HEK293T (cell line): ENCODE results near the gene DDX5.
A peak's percentile ranks its signal among the peaks of the same experiment; 100 is the strongest.

Experiments used
- CTCF ChIA-PET: fragments of 350-600 bp; formaldehyde crosslinking; extraction: SDS; loops from one replicate; lab custom pipeline; 2021; ENCODE audit warnings: antibody characterized with exemption, inconsistent platforms; lab: Yijun Ruan, JAX
- POLR2A ChIA-PET: fragments of 350-600 bp; formaldehyde crosslinking; extraction: SDS; loops from one replicate; lab custom pipeline; 2020; ENCODE audit warnings: antibody characterized with exemption, inconsistent platforms; lab: Yijun Ruan, JAX
- DNase-seq: peaks from one replicate; pipeline ENCODE4 v3.0.0; 2012; ENCODE audit warnings: mixed read lengths; ENCODE audit errors: extremely low spot score
- ARNT ChIP-seq: fragments of 450-650 bp; IDR thresholded peaks from 2 replicates; pipeline ENCODE4 v1.6.1; 2017; ENCODE audit warnings: mild to moderate bottlenecking
- BHLHE40 ChIP-seq: fragments of 450-650 bp; IDR thresholded peaks from 2 replicates; pipeline ENCODE4 v1.6.1; 2016; ENCODE audit warnings: mild to moderate bottlenecking, moderate library complexity, borderline replicate concordance
- CTBP1 ChIP-seq: fragments of 450-650 bp; IDR thresholded peaks from 2 replicates; pipeline ENCODE4 v1.6.1; 2016; ENCODE audit warnings: borderline replicate concordance
- ELF4 ChIP-seq: fragments of 450-650 bp; IDR thresholded peaks from 2 replicates; pipeline ENCODE4 v1.6.1; 2017; ENCODE audit warnings: antibody characterized with exemption
- FOXA1 ChIP-seq: fragments of 450-650 bp; IDR thresholded peaks from 2 replicates; pipeline ENCODE4 v1.6.1; 2016; ENCODE audit warnings: mild to moderate bottlenecking
- FOXK2 ChIP-seq: fragments of 450-650 bp; IDR thresholded peaks from 2 replicates; pipeline ENCODE4 v1.6.1; 2016; ENCODE audit warnings: mild to moderate bottlenecking
- FOXM1 ChIP-seq: fragments of 450-650 bp; IDR thresholded peaks from 2 replicates; pipeline ENCODE4 v1.6.1; 2017; ENCODE audit warnings: mild to moderate bottlenecking, borderline replicate concordance
- HDGF ChIP-seq: fragments of 450-650 bp; IDR thresholded peaks from 2 replicates; pipeline ENCODE4 v1.6.1; 2017; ENCODE audit warnings: antibody characterized with exemption, borderline replicate concordance
- L3MBTL2 ChIP-seq: fragments of 450-650 bp; conservative IDR thresholded peaks from 2 replicates; pipeline ENCODE4 v1.6.1; 2016; ENCODE audit warnings: mild to moderate bottlenecking
- LEF1 ChIP-seq: fragments of 450-650 bp; IDR thresholded peaks from 2 replicates; pipeline ENCODE4 v1.6.1; 2017; ENCODE audit warnings: mild to moderate bottlenecking, borderline replicate concordance
- NFRKB ChIP-seq: fragments of 450-650 bp; IDR thresholded peaks from 2 replicates; pipeline ENCODE4 v1.6.1; 2016; ENCODE audit warnings: mild to moderate bottlenecking, moderate library complexity
- PKNOX1 ChIP-seq: fragments of 450-650 bp; IDR thresholded peaks from 2 replicates; pipeline ENCODE4 v1.6.1; 2016
- SP1 ChIP-seq: fragments of 450-650 bp; IDR thresholded peaks from 2 replicates; pipeline ENCODE4 v1.6.1; 2017
- SUZ12 ChIP-seq: fragments of 450-650 bp; IDR thresholded peaks from 2 replicates; pipeline ENCODE4 v1.6.1; 2016; ENCODE audit warnings: mild to moderate bottlenecking
- TARDBP ChIP-seq: fragments of 450-650 bp; IDR thresholded peaks from 2 replicates; pipeline ENCODE4 v1.6.1; 2016
- ZNF384 ChIP-seq: fragments of 450-650 bp; IDR thresholded peaks from 2 replicates; pipeline ENCODE4 v1.6.1; 2016

Gene DDX5

GRCh38 chr17:64502809-64503208, 3.3 kb downstream of the DDX5 start:
- POLR2A ChIA-PET = interaction anchor here (1.5 kb wide), 1 partner anchor 11 kb away, joined by 6 read pairs; no protein-coding TSS in a partner anchor
- no peak for TF ChIP-seq ZNF384
- TF ChIP-seq FOXM1 = no peak
- no peak for TF ChIP-seq SP1
- no peak for TF ChIP-seq L3MBTL2
- TF ChIP-seq CTBP1 = no peak
- no peak for TF ChIP-seq PKNOX1
- no peak for TF ChIP-seq HDGF
- no peak for TF ChIP-seq ELF4
- no peak for TF ChIP-seq TARDBP
- TF ChIP-seq FOXK2 = no peak
- TF ChIP-seq BHLHE40 = no peak
- no peak for DNase-seq
- CTCF ChIA-PET = interaction anchor here (0.6 kb wide), 1 partner anchor 148 kb away, joined by 3 read pairs; no protein-coding TSS in a partner anchor

GRCh38 chr17:64502021-64502420, 4.1 kb downstream of the DDX5 start:
- no peak for TF ChIP-seq HDGF
- TF ChIP-seq BHLHE40 = no peak
- no peak for TF ChIP-seq FOXA1
- no peak for TF ChIP-seq SUZ12
- no peak for TF ChIP-seq CTBP1
- TF ChIP-seq NFRKB = no peak
- no peak for TF ChIP-seq TARDBP
- no peak for TF ChIP-seq ZNF384
- no peak for TF ChIP-seq ELF4
- TF ChIP-seq FOXM1 = no peak
- no peak for TF ChIP-seq ARNT
- DNase-seq = no peak
- ChIA-PET CTCF (interaction anchor here (0.6 kb wide), 1 partner anchor 147 kb away, joined by 3 read pairs; no protein-coding TSS in a partner anchor), POLR2A (interaction anchor here (1.5 to 1.8 kb wide), 2 partner anchors 9 to 10 kb away, joined by 5 to 6 read pairs; no protein-coding TSS in a partner anchor)

GRCh38 chr17:64500862-64501765, 5.0 kb downstream of the DDX5 start:
- no peak for DNase-seq
- ChIA-PET CTCF (no interaction called here), POLR2A (interaction anchor here (1.8 kb wide), 1 partner anchor 10 kb away, joined by 5 read pairs; no protein-coding TSS in a partner anchor)
- TF ChIP-seq LEF1 (no peak), PKNOX1 (0 out of 2 replicates have a peak, but pooled peaks have one; percentile 25)

GRCh38 chr17:64500487-64500859, 5.6 kb downstream of the DDX5 start:
- CTCF ChIA-PET = no interaction called here
- POLR2A ChIA-PET = interaction anchor here (1.8 kb wide), 1 partner anchor 10 kb away, joined by 5 read pairs; no protein-coding TSS in a partner anchor
- TF ChIP-seq FOXM1 = no peak
- TF ChIP-seq SP1 = no peak
- TF ChIP-seq FOXK2 = no peak
- no peak for TF ChIP-seq ELF4
- TF ChIP-seq BHLHE40 = no peak
- no peak for TF ChIP-seq L3MBTL2
- TF ChIP-seq CTBP1 = no peak
- no peak for TF ChIP-seq NFRKB
- no peak for TF ChIP-seq SUZ12
- no peak for TF ChIP-seq ARNT
- no peak for TF ChIP-seq TARDBP
- no peak for TF ChIP-seq HDGF
- DNase-seq = no peak

GRCh38 chr17:64499805-64500486, 6.1 kb downstream of the DDX5 start:
- no peak for TF ChIP-seq ZNF384
- ChIA-PET CTCF (interaction anchor here (3.6 kb wide), 1 partner anchor 79 kb away, joined by 16 read pairs; no protein-coding TSS in a partner anchor), POLR2A (no interaction called here)
- DNase-seq = no peak

GRCh38 chr17:64498308-64499203, 7.5 kb downstream of the DDX5 start:
- no peak for DNase-seq

More at GRCh38 chr17:64498308-64499203, 7.5 kb downstream of the DDX5 start:
- ChIA-PET POLR2A (interaction anchor here (2.6 to 5.6 kb wide), 2 partner anchors 8 to 151 kb away, joined by 8 to 153 read pairs; partner anchors contain the start of genes CEP95 and DDX5), CTCF (interaction anchor here (1.1 to 3.6 kb wide), 2 partner anchors 8 to 78 kb away, joined by 4 to 16 read pairs; partner anchors contain the start of gene CEP95)
- TF ChIP-seq L3MBTL2 (no peak; the same call in 1 of the 2 replicates), NFRKB (peak; percentile 45; the same call in 1 of the 2 replicates), BHLHE40 (peak; percentile 45; the same call in 1 of the 2 replicates)
